ENCODE measurements around the gene LRP1B.
"Not testable (repeated sequence)": the region's sequence is repeated elsewhere in the genome, so short reads cannot be mapped to it uniquely, and the experiment has no call there.

The LRP1B gene

GRCh38 chr2:142104134-142104758 is 26.6 kb downstream of the LRP1B start:
- DNase-seq (ENCODE audit: low read depth in 2 of 2): no peak

GRCh38 chr2:142100970-142101369 is 29.8 kb downstream of the LRP1B start:
- no peak for DNase-seq (ENCODE audit: low read depth in 2 of 2)

- no peak for DNase-seq (ENCODE audit: low read depth in 2 of 2)
These were observed 30.5 kb downstream of the LRP1B start for GRCh38 chr2:142100139-142100873.

GRCh38 chr2:142097711-142098110 is 33.1 kb downstream of the LRP1B start:
- no peak for DNase-seq (ENCODE audit: low read depth in 2 of 2)

GRCh38 chr2:142095647-142096046 is 35.2 kb downstream of the LRP1B start:
- no peak for DNase-seq (ENCODE audit: low read depth in 2 of 2)

- DNase-seq (ENCODE audit: low read depth in 2 of 2): no peak
These were observed 36.6 kb downstream of the LRP1B start for GRCh38 chr2:142094233-142094632.

- DNase-seq (ENCODE audit: low read depth in 2 of 2): no peak
These were observed 42.7 kb downstream of the LRP1B start for GRCh38 chr2:142088058-142088568.

GRCh38 chr2:142087585-142087984 is 43.2 kb downstream of the LRP1B start:
- DNase-seq (ENCODE audit: low read depth in 2 of 2): not testable (repeated sequence)

GRCh38 chr2:142082368-142082767 is 48.4 kb downstream of the LRP1B start:
- no peak for DNase-seq (ENCODE audit: low read depth in 2 of 2)

- DNase-seq (ENCODE audit: low read depth in 2 of 2): no peak
These were observed 54.5 kb downstream of the LRP1B start for GRCh38 chr2:142076317-142076716.

- DNase-seq (ENCODE audit: low read depth in 2 of 2): no peak
These were observed 55.0 kb downstream of the LRP1B start for GRCh38 chr2:142075826-142076225.

- DNase-seq (ENCODE audit: low read depth in 2 of 2): no peak
These were observed 61.4 kb downstream of the LRP1B start for GRCh38 chr2:142069251-142069888.

GRCh38 chr2:142065700-142066099 is 65.1 kb downstream of the LRP1B start:
- DNase-seq (ENCODE audit: low read depth in 2 of 2): no peak

- DNase-seq (ENCODE audit: low read depth in 2 of 2): no peak
These were observed 65.7 kb downstream of the LRP1B start for GRCh38 chr2:142065156-142065555.

- DNase-seq (ENCODE audit: low read depth in 2 of 2): no peak
These were observed 69.1 kb downstream of the LRP1B start for GRCh38 chr2:142061733-142062132.

- DNase-seq (ENCODE audit: low read depth in 2 of 2): no peak
These were observed 72.7 kb downstream of the LRP1B start for GRCh38 chr2:142058149-142058548.

- DNase-seq (ENCODE audit: low read depth in 2 of 2): no peak
These were observed 74.0 kb downstream of the LRP1B start for GRCh38 chr2:142056784-142057183.

- no peak for DNase-seq (ENCODE audit: low read depth in 2 of 2)
These were observed 78.5 kb downstream of the LRP1B start for GRCh38 chr2:142052220-142052863.

GRCh38 chr2:142048581-142048980 is 82.2 kb downstream of the LRP1B start:
- DNase-seq (ENCODE audit: low read depth in 2 of 2): no peak

- no peak for DNase-seq (ENCODE audit: low read depth in 2 of 2)
These were observed 85.2 kb downstream of the LRP1B start for GRCh38 chr2:142045641-142046040.

GRCh38 chr2:142044197-142044596 is 86.6 kb downstream of the LRP1B start:
- no peak for DNase-seq (ENCODE audit: low read depth in 2 of 2)

GRCh38 chr2:142042536-142043199 is 88.1 kb downstream of the LRP1B start:
- DNase-seq (ENCODE audit: low read depth in 2 of 2): no peak

Measured in stimulated activated CD8-positive, alpha-beta memory T cell treated with anti-CD3 and anti-CD28 coated beads, Interleukin-7, amount 100 ng/mL, for 4 hours (primary cell).